Camera-type eye (tissue), 1 donor: ENCODE data around the gene SLC9A8. TPM values are rescaled to one million over a fixed set of nuclear protein-coding genes. Genes with fewer than 3 reads are reported as not detected.

Experiments used
- total RNA-seq: library from RNA; depleted of rRNA; stranded (reverse); fragments of >200 nt; gene quantifications from one replicate; pipeline ENCODE4 v1.2.3, GENCODE V29; 2014

Gene SLC9A8
- total RNA-seq = 6.0 TPM

GRCh38 chr20:49812507-49813304 is at the start of gene SLC9A8:
Gene SLC9A8 (plus strand): TSS chr20:49812828. CDS start chr20:49812923, 95 bp downstream.

GRCh38 chr20:49915380-49916145 is 102.9 kb downstream of the SLC9A8 start, which contains the start of gene SPATA2:
Gene SPATA2 (minus strand): TSS chr20:49915529. CDS start chr20:49908490, 7,039 bp downstream.

GRCh38 chr20:49936153-49937026 is 123.8 kb downstream of the SLC9A8 start, which contains the start of gene RNF114:
Gene RNF114 (plus strand): TSS chr20:49936397. CDS start chr20:49936413, 16 bp downstream.

Other genes with a start within 250 kb of the SLC9A8 start
- gene PTGIS, start 244.7 kb upstream of the SLC9A8 start, total RNA-seq = 17.7 TPM
- 29.4 TPM for gene B4GALT5, start 99.0 kb upstream of the SLC9A8 start, total RNA-seq
- 4.4 TPM for gene SPATA2, start 102.7 kb downstream of the SLC9A8 start, total RNA-seq
- 116 TPM for gene RNF114, start 123.6 kb downstream of the SLC9A8 start, total RNA-seq
- gene SNAI1, start 170.2 kb downstream of the SLC9A8 start, total RNA-seq = 0.22 TPM